Bronchial epithelial cell (primary cell): ENCODE measurements around the gene GUSB. TPM values are rescaled to one million over a fixed set of nuclear protein-coding genes. Genes with fewer than 3 reads are reported as not detected.

ENCODE experiments used
- DNase-seq: peaks from one replicate; pipeline ENCODE4 v3.0.0-alpha.2; 2010; ENCODE audit warnings: low read depth
- FAIRE-seq: peaks from 2 replicates; lab custom pipeline; 2011; peaks lifted over from hg19 to GRCh38; lab: Jason Lieb, UNC
- H3K27me3 ChIP-seq: 2 replicates; pipeline ENCODE4 v1.5.1; 2011; ENCODE audit warnings: low read length; ENCODE audit not compliant: control insufficient read depth, insufficient read depth
- H3K36me3 ChIP-seq: 2 replicates; pipeline ENCODE4 v1.5.1; 2011; ENCODE audit warnings: low read length; ENCODE audit not compliant: control insufficient read depth, insufficient read depth
- H3K4me3 ChIP-seq: 2 replicates; pipeline ENCODE4 v1.5.1; 2011; ENCODE audit warnings: mild to moderate bottlenecking, low read depth, low read length, control low read depth
- CTCF ChIP-seq: IDR thresholded peaks from 2 replicates; pipeline ENCODE4 v1.5.1; 2011; ENCODE audit warnings: mild to moderate bottlenecking, moderate library complexity, low read length, control low read depth, inconsistent platforms; ENCODE audit not compliant: insufficient read depth, severe bottlenecking
- total RNA-seq: library from RNA; depleted of rRNA; stranded (reverse); fragments of >200 nt; gene quantifications from 2 replicates; pipeline ENCODE4 v1.2.1, GENCODE V29; 2014

GUSB gene
- total RNA-seq, 1 donor from 2014 or later: 24.0 TPM

GRCh38 chr7:65974876-65975275, 7.1 kb downstream of the GUSB start:
- FAIRE-seq (no peak), DNase-seq (no peak)
- TF ChIP-seq CTCF: no peak
- H3K27me3 ChIP-seq: no peaks in the 10 kb centered on the region
- H3K36me3 ChIP-seq: peaks cover 12% of the 10 kb centered on the region
- no peak overlapping the region for H3K4me3 ChIP-seq

- no peaks in the 10 kb centered on the region for H3K27me3 ChIP-seq
- TF ChIP-seq CTCF: no peak
- FAIRE-seq (no peak), DNase-seq (no peak)
- peaks cover 12% of the 10 kb centered on the region for H3K36me3 ChIP-seq
- H3K4me3 ChIP-seq: no peak overlapping the region
These were observed 7.7 kb downstream of the GUSB start for GRCh38 chr7:65974191-65974801.

- no peak overlapping the region for H3K4me3 ChIP-seq
- H3K36me3 ChIP-seq: peaks cover 12% of the 10 kb centered on the region
- DNase-seq: no peak
- no peak for FAIRE-seq
- TF ChIP-seq CTCF: no peak
- no peaks in the 10 kb centered on the region for H3K27me3 ChIP-seq
These were observed 9.0 kb downstream of the GUSB start for GRCh38 chr7:65972976-65973375.

GRCh38 chr7:65971021-65971420, 11.0 kb downstream of the GUSB start:
- Histone ChIP-seq H3K4me3 (no peak overlapping the region), H3K27me3 (no peaks in the 10 kb centered on the region), H3K36me3 (peaks cover 14% of the 10 kb centered on the region)
- no peak for DNase-seq
- no peak for FAIRE-seq
- no peak for TF ChIP-seq CTCF

GRCh38 chr7:65968256-65969185, 13.5 kb downstream of the GUSB start:
- TF ChIP-seq CTCF: no peak
- H3K36me3 ChIP-seq: peaks cover 9% of the 10 kb centered on the region
- no peak for FAIRE-seq

More at GRCh38 chr7:65968256-65969185, 13.5 kb downstream of the GUSB start:
- DNase-seq: no peak
- Histone ChIP-seq H3K4me3 (no peak overlapping the region), H3K27me3 (no peaks in the 10 kb centered on the region)
